HG02981 (cell line): Measurements from ENCODE around the gene CHRND.

Source experiments
- ATAC-seq: cut with Tn5 transposase; IDR thresholded peaks from one replicate; pipeline ENCODE4 v1.9.1; 2021; ENCODE audit warnings: mild to moderate bottlenecking, moderate library complexity; ENCODE audit not compliant: unreplicated experiment

The CHRND gene

DNA sequence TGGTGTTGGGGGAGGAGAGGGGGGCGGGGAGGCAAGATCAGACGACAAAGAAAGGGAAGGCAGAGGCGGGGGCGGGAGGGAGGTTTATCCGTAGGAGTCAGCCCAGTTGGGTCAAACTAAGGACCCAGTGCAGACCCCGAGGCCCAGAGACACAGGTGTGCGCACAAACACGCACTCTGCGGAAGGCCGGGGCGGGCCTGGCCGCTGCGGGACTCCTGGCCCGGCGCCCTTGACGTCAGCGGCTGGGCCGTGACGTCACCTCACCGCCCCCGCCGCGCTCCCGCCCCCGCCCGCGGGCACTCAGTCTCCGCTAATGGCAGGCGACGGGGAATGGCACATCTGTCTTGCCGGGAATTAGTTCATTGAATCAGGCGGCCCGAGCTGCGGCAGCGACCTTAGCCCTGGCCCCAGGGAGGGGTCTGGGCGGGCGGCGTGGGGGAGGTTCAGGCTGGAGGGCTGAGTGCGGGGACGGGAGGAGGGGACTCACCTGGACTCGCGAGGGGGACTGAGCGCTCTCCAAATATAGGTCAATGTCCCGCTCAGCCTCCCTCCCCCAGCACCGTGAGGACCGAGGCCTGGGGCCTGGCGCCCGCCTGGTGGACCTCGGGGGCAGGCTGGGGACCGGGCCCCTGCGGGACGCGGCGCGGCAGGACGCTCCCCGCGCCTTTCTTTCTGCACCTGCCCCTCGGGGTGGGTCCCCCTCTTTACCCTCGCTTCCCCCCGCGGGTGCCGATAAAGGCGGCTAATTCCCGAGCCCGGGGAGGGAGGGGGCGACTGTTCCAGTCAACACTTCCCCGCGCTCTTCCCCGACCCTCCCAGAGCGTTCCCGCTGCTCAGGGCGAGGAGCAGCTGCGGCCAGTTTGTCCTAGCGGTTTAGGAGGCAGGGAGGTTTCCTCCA lies 22.8 kb upstream of the CHRND start:
- no peak for ATAC-seq

DNA sequence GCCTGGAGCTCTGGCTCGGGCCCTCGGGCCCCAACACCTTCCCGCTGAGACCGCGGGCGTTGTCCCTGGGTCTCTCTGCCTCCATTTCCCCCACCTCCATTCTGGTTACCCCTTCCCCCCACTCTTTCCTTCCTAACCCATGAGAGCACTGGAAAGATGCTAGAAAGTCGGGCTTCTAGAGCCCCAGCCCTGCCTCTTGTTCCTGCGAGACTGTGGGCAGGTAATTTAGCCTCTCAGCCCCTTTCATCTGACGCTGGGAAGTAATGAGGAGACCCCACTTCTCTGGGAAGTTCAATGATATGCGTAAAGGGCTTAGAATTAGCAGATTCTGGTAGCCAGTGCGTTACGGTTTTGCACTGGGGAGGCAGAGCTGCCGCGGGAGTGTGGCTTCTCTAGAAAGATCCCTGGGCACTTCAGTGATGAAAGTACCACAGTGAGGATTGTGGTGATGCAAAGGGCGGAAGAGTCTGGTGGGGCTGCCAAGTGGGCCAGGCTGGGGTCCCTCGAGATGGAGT lies 22.1 kb upstream of the CHRND start:
- ATAC-seq = no peak

DNA sequence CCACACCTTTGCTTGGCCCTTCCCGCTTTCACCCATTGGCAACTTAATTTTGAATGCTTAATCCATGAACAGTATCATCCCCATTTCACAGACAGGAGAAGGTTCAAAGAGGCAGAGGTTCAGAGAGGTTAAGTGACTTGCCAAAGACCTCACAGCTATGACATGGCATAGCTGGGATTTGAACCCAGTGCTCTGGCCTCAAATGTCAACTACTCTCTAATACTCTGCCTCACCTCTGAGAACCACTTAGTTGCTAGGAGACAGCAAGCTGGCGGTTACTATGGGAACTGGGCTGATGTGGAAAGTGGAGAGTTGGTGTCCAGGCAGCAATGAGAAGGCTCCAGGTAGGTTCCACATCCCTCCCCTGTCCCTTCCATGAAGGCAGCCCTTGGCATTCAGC lies 21.5 kb upstream of the CHRND start:
- no peak for ATAC-seq

DNA sequence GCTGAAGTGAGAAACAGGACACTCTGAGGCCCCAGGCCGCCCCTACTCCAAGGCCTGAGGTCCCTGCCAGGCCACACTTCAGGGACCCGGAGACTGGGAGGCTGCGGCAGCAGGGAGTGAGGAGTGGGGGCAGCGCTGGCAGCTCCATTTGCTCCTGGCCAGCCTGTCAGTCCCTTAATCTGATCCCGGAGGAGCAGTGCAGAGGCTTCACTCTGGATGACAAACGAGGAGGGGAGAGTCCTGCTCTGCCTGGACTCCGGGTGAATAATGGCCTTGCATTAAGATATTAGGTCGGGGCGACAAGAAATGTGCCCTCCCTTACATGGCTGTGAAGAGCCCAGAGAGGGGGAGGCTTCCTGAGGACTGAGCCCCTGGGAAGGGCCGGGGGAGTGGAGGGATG lies 20.1 kb upstream of the CHRND start:
- no peak for ATAC-seq

DNA sequence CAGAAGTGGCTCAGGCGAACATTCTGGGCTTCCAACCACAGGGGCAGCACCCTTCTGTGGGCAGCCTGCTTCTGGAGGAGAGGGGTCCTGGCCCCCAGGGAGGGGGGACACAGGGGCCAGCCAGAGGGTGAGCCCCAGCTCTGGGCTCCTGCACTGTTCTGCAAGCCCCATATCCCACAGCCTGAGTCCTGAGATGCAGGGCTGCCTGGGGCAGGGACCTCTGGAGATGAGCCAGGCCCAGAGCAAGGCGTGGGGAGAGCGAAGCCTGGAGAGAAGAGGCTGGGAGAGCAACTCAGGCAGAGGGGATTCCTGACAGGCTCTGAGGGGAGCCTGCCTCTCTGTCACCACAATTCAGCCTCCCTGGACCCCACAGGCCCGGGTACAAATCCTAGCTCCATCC lies 19.3 kb upstream of the CHRND start:
- no peak for ATAC-seq

DNA sequence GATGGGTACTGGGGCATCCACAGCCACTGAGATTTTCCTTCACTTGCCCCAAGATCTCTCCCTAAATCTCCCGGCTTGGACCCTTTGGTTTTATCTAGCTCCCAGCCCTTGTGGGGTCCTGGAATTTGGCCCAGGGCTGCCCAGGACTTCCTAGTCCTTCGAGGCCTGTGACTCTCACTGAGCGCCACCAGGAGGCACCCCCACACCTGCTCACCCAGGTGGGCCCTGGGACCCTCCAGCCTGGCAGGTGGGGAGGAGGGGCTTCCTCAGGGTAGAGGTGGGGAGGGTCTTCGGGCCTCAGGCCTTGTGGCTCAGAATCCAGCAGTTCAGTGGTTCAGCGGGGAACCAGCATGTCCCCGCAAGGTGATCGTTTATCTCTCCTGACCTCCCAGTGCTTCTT lies 17.7 kb upstream of the CHRND start:
- ATAC-seq = no peak

DNA sequence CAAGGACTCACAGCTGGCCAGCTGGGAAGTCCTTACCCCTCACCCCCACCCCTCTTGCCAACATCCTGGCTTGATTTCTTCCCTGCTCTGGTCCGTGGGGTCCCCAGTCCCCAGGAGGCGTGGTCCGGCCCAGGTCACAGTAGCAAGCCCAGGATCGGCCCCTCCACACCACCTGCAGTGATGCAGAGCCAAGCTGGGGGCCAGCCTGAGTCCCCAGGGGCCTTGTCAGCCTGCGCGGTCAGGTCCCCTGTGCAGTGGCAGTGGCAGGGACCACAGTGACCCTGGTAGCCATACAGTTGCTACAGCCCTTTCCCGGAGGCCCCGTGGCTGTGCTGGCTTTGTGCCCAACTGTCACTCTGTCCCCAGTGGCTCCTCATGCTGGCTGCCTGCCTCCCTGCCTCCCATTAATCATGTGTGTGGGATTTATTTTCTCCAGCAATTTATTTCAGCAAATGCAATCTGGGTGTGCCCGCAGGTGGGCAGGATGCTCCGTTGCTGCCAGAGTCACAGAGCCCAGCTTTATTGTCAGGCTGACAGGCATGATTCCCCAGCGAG lies 14.5 kb upstream of the CHRND start:
- no peak for ATAC-seq

DNA sequence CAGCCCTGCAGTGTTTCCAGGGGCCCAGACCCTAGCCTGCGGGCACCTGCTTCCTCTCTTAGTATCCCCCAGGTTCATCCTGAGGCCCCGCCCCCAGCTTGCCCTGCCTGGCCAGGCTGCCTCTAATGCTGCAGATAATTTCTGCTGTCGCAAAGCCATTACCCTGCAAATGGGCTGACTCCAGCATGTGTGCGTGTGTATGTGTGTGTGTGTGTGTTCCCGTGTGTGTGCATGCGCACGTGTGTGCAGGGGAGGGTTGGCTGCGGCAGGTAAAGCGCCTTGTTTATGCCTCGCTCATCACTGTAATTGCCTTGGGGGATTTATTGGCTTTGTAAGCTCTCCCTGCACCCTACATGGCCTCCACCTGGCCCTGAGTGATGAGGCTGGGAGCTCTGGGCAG lies 13.4 kb upstream of the CHRND start:
- ATAC-seq = no peak

DNA sequence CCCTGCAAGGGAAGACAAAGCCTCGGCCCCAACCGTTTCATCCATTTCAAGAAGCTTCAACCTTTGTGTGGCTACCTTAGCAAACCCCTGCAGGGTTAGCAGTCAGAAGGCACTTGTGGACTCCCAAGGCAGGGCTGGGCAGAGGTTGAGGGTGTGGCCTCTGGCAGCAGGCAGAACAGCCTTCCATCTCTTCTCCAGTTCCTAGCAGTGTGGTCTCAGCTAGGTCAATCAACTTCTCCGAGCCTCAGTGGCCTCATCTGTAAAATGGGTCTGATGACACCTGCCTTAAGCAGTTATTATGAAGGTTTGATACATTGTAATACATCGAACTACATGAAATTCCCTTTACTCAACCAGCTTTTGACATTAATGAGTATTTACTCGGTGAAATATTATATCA lies 12.6 kb upstream of the CHRND start:
- ATAC-seq = no peak

DNA sequence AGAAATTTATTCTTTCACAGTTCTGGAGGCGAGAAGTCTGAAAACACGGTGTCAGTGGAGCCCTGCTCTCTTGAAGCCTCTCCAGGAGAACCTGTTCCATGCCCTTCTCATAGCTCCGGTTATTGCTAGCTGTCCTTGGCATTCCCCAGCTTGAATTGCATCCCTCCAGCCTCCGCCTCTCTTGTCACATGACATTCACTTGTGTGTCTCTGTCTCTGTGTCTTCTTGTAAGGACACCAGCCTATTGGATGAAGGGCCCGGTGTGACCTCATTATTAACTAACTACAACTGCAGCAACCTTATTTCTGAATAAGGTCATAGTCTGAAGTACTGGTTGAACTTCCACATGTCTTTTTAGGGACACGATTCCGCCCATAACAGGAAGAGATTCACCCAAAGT lies 10.3 kb upstream of the CHRND start:
- no peak for ATAC-seq

DNA sequence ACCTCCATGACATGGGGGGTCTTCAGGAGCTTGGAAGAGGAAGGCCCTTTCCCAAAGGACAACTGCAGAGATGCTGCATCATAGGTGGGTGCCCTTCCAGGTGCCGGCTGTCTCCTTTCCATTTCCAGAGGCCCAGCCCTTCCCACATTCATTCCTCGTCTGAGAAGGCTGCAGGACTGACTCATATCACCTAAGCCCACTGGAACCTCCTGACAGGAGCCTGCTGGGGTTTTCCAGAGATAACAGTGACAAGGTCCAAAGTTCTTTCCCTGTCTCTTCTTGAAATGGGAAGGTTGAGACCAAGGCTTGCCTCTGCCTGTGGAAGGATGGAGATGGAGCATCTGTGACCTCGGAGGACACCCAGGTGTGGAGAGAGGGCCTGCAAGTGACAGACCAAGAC lies 9.4 kb upstream of the CHRND start:
- ATAC-seq = no peak

DNA sequence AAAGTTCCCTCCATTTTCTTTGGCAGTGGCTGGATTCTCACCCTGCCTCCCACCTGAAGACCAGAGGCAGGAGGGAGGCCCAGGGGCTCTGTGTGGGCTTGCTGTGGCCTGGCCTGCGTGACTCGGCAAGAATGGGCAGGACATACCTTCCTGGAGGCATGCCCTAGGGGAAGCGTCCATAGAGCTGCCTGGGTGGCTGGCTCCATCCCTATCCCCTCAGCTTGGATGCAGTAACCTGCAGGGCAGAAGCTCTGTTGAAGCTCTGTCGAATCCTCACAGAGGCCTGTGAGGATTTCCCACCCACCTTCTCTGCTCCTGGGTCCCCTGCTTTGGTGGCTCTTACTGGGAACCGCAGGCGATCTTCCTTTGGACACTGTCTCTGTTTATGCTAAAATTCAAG lies 7.1 kb upstream of the CHRND start:
- ATAC-seq = no peak

DNA sequence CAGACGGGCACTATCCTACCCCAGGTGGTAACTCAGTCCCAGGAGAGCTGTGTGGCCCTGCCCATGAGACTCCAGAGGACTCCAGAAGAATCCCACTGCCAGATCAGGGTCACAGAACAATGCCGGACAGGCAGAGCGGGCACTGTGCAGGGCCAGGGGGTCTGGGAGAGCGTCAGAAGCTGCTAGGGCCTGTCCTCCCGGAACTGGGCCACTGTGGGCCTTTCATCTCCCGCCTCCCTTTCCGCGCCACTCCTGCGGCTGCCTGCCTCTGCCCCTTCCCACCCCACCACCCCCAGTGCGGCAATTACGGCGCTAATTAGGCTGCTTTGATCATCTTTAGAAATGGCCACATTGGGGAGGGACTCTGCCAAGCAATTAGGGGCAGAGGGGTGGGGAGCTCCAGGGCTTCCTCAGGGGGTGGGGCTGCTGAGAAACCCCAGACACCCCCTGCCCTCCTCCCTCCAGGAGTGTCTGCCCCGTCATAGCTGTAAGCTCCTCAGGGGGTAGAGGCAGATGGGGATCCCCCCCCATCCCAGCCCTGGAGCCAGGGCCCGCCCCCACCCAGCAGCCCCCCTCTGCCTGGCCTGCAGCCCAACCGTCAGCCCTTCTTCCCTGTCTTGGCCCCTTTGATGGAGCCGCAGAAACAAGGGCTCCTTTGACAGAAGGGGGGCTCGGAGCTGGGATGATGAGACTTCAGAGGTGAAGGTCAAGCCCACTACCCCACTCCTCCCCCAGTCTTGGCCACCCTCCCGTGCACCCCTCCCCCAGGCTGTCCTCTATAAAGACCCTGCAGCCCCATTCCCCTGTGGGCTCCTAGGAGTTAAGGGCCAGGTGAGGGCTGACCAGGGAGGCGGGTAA lies 6.2 kb upstream of the CHRND start, which contains the start of gene PRSS56:
Gene PRSS56, plus strand, starts transcription at position 808 of the 858 bp plus-strand sequence. CDS start 211 bp downstream, outside the sequence.
- ATAC-seq = no peak

DNA sequence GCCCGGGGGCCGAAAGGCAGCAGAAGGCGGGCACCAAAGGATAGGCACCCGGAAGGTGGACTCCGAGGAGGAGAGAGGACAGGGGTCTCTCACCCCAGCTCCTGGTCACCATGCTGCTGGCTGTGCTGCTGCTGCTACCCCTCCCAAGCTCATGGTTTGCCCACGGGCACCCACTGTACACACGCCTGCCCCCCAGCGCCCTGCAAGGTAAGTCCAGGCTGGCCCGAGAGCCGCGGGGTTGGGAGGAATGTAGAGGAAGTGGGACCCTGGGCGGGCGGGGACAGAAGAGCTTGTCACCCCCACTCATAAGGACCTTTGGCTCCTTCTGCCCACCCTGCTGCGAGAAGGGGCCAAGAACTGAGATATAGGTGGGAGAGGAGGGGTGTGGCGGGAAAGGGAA lies 5.5 kb upstream of the CHRND start:
- no peak for ATAC-seq

DNA sequence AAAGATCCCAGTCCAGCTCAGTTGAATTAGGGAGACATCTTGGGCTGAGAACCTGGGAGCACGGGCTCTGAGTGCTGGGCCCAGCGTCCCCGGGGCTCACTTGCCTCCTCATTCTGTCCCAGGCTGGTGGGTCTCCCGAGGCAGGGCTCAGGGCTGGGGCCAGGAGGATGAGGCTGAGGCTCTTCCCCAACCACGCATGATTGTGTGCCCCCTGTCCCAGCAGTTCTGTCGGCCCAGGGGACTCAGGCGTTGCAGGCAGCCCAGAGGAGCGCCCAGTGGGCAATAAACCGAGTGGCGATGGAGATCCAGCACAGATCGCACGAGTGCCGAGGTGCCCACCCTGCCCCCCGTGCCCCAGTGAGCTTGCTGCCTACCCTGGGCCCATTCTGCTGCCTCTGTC lies 4.9 kb upstream of the CHRND start:
- no peak for ATAC-seq

DNA sequence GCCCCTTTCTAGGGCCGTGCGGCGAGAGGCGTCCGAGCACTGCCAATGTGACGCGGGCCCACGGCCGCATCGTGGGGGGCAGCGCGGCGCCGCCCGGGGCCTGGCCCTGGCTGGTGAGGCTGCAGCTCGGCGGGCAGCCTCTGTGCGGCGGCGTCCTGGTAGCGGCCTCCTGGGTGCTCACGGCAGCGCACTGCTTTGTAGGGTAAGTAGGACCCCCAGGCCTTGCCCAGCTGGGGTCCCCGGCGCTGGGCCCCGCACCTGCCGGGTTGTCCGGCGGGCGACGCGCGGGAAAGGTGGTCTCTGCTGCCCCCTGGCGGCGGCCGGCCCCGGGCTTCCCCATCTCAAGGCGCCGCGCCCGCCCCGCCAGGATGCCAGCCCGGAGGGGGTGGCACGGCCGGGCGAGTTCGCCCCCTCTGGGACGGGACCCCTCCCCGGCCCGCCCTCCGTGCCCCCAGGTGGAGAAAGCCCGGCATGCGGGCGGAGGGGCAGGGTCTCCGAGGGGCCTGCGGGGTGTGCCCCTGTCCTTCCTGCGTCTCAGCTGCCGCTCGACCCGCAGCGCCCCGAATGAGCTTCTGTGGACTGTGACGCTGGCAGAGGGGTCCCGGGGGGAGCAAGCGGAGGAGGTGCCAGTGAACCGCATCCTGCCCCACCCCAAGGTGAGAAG lies 3.9 kb upstream of the CHRND start:
- no peak for ATAC-seq

DNA sequence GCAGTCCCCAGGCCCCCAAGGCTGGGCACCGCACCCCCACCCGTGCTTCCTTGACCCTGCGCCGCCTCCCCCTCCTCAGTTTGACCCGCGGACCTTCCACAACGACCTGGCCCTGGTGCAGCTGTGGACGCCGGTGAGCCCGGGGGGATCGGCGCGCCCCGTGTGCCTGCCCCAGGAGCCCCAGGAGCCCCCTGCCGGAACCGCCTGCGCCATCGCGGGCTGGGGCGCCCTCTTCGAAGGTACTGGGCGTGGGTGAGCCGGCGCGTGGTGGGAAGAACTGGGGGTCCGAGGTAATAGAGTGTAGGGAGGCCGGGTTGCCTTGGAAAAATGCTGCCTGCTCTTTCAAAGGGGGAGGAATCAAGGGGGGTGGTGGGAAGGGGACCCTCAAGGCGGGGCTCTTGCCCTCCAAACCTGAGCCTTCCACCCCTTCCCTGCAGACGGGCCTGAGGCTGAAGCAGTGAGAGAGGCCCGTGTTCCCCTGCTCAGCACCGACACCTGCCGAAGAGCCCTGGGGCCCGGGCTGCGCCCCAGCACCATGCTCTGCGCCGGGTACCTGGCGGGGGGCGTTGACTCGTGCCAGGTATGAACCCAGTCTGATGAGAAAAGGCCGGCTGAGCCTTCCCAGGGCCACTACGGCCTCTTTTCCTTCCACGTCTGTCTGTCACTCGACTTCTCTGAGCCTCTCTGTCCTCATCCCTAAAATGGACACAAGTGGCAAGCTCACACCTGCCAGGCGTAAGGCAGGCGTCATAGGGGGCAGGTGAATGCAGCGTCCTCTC lies 3.1 kb upstream of the CHRND start:
- ATAC-seq = no peak

DNA sequence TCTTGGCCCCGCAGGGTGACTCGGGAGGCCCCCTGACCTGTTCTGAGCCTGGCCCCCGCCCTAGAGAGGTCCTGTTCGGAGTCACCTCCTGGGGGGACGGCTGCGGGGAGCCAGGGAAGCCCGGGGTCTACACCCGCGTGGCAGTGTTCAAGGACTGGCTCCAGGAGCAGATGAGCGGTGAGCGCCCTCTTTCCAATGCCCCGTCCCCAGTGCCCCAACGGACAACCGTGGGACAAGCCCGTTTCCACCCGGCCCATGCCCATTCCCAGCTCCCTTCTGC lies 2.6 kb upstream of the CHRND start:
- no peak for ATAC-seq

DNA sequence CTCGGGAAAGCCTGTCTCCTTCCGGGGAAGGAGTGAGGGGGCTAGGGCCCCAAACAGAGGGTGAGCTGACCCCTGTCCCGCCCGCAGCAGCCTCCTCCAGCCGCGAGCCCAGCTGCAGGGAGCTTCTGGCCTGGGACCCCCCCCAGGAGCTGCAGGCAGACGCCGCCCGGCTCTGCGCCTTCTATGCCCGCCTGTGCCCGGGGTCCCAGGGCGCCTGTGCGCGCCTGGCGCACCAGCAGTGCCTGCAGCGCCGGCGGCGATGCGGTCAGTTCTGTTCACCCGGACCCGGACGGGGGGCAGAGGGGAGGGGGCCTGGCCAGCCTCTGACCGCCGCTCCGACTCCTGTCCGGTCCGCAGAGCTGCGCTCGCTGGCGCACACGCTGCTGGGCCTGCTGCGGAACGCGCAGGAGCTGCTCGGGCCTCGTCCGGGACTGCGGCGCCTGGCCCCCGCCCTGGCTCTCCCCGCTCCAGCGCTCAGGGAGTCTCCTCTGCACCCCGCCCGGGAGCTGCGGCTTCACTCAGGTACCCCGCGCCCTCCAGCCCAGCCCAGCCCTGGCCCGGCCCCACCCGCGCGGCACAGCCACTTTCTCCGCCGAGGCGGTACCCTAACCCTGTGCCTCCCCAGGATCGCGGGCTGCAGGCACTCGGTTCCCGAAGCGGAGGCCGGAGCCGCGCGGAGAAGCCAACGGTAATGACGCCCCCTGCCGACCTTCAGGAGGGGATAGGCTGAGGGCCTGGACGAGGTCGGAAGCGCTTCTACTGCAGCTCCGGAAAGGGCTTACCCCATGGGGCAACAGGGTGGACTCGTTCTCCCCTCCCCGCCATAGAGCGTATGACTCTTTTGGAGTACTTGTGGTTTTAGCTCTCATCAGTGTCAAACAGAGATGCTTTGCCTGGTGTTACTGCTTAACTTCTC lies 2.0 kb upstream of the CHRND start:
- ATAC-seq = no peak
